Thyroid gland (tissue), 4 donors: ENCODE results near the gene DCAF8L2.

Experiments used
- CTCF ChIP-seq, 6 experiments: fragments of 200-600 bp in 3 of 6; fragments of 450-650 bp in 3 of 6; sonication (generic) in 3 of 6; IDR thresholded peaks; one replicate each; pipeline ENCODE4 v1.5.1; 2016 to 2019; ENCODE audit warnings: antibody characterized with exemption in 6 of 6, mild to moderate bottlenecking in 2 of 6, inconsistent platforms in 1 of 6, moderate library complexity in 1 of 6
- POLR2A ChIP-seq, 2 donors: fragments of 450-650 bp; IDR thresholded peaks; one replicate each; pipeline ENCODE4 v1.6.1; 2017; ENCODE audit warnings: antibody characterized with exemption in 2 of 2, mild to moderate bottlenecking in 2 of 2, moderate library complexity in 1 of 2

GRCh38 chrX:27765718-27766117, 175.6 kb downstream of the DCAF8L2 start:
- TF ChIP-seq CTCF (IDR thresholded peaks at IDR 0.05), result no peak
- TF ChIP-seq POLR2A (IDR thresholded peaks at IDR 0.05), result no peak
